Spleen (tissue), 7 donors: Measurements from ENCODE around the gene TCEAL9.

Experiments
- CTCF ChIP-seq, 11 experiments: fragments of 200-600 bp in 7 of 11; fragments of 450-650 bp in 4 of 11; sonication (generic) in 4 of 11; IDR thresholded peaks in 8 of 11; conservative IDR thresholded peaks in 3 of 11; 1 replicate in 7 of 11; 2 replicates in 4 of 11; pipeline versions ENCODE4 v1.4.0 to v1.8.0; 2016 to 2021; ENCODE audit warnings: antibody characterized with exemption in 11 of 11, inconsistent platforms in 4 of 11, mild to moderate bottlenecking in 1 of 11
- POLR2A ChIP-seq, 3 donors: fragments of 450-650 bp; IDR thresholded peaks; one replicate each; pipeline ENCODE4 v1.5.1; 2017; ENCODE audit warnings: antibody characterized with exemption in 3 of 3, mild to moderate bottlenecking in 1 of 3
- POLR2AphosphoS5 ChIP-seq, 3 donors: sonication (generic); formaldehyde crosslinking; IDR thresholded peaks; one replicate each; pipeline ENCODE4 v1.5.1; 2017; ENCODE audit warnings: antibody characterized with exemption in 3 of 3
- donor health status: DM: no; HTN: no; CAD: no; lungs with moderate emphysema.
- donor health status: DM: no; HTN: no; CAD: no.
- donor health status: DM: no; HTN: no; CAD: no.

- TF ChIP-seq CTCF (IDR thresholded peaks at IDR 0.05 in 8 of 11, conservative IDR thresholded peaks at IDR 0.05 in 3 of 11) (no peak), POLR2AphosphoS5 (IDR thresholded peaks at IDR 0.05) (no peak), POLR2A (IDR thresholded peaks at IDR 0.05) (no peak)
These were observed 28.4 kb downstream of the TCEAL9 start for GRCh38 chrX:103384672-103385071.
